ENCODE data around the gene SLC25A5.

The SLC25A5 gene

DNA sequence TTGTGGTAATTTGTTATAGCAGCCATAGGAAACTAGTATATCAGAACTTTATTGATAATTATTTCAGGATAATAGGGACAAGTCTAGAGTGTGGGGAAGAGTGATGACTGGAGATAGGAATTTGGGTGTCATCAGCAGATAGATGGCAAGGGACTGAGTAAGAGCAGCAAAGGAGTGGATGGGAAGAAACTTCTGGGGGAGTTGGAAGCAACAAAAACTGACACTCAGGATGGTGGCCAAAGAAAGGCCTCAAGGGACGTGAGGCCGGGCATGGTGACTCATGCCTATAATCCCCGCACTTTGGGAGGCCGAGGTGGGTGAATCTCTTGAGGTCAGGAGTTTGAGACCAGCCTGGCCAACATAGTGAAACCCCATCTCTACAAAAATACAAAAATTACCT lies 9.1 kb upstream of the SLC25A5 start:
- no peaks in the 10 kb centered on the region for H3K9me3 Mint-ChIP-seq
- H3K27ac Mint-ChIP-seq = no peak overlapping the region
- no peak for ATAC-seq (replicated peaks)

DNA sequence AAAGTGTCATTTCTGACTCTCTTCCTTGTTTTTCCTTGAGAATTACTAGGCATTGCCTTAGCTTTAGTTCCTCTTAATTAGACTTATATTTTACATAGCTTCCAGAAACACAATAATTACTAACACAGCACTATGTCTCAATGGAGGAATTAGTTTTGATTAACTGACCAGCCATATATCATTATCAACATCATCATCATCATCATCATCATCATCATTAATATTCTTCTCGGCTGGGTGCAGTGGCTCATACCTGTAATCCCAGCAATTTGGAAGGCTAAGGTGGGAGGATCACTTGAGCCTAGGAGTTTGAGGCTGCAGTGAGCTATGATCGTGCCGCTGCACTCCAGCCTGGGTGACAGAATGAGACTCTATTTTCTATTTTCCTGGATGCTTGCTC lies 2.7 kb upstream of the SLC25A5 start:
- Mint-ChIP-seq H3K4me1 (ENCODE audit: low read depth in 2 of 2) (peaks cover 0 to 6% of the 10 kb centered on the region in 2 donors), H3K27me3 (no peaks in the 10 kb centered on the region), H3K4me3 (no peak overlapping the region), H3K36me3 (ENCODE audit: insufficient read depth) (peaks cover 20% of the 10 kb centered on the region), H3K9me3 (no peaks in the 10 kb centered on the region), H3K27ac (no peak overlapping the region)
- ATAC-seq (replicated peaks) = no peak
- DNase-seq = no peak

More for the DNA sequence above, 9.1 kb upstream of the SLC25A5 start:
- no peaks in the 10 kb centered on the region for H3K36me3 Mint-ChIP-seq (ENCODE audit: insufficient read depth)
- no peak for DNase-seq
- H3K4me3 Mint-ChIP-seq = no peak overlapping the region
- no peaks in the 10 kb centered on the region for H3K27me3 Mint-ChIP-seq
- H3K4me1 Mint-ChIP-seq (ENCODE audit: low read depth in 2 of 2) = peaks cover 0 to 5% of the 10 kb centered on the region in 2 donors

GRCh38 chrX:119466970-119467369 lies 1.3 kb upstream of the SLC25A5 start:
- Mint-ChIP-seq H3K27ac (no peak overlapping the region), H3K4me1 (ENCODE audit: low read depth in 2 of 2) (peaks cover 0 to 6% of the 10 kb centered on the region in 2 donors), H3K36me3 (ENCODE audit: insufficient read depth) (peaks cover 33% of the 10 kb centered on the region), H3K27me3 (no peaks in the 10 kb centered on the region), H3K4me3 (no peak overlapping the region), H3K9me3 (no peaks in the 10 kb centered on the region)
- ATAC-seq (replicated peaks) = no peak
- DNase-seq = no peak

- ATAC-seq (replicated peaks) = no peak
- H3K27ac Mint-ChIP-seq = no peak overlapping the region
- peaks cover 33% of the 10 kb centered on the region for H3K36me3 Mint-ChIP-seq (ENCODE audit: insufficient read depth)
- DNase-seq = no peak
- no peak overlapping the region for H3K4me3 Mint-ChIP-seq
- peaks cover 0 to 6% of the 10 kb centered on the region in 2 donors for H3K4me1 Mint-ChIP-seq (ENCODE audit: low read depth in 2 of 2)
- H3K9me3 Mint-ChIP-seq = no peaks in the 10 kb centered on the region
- H3K27me3 Mint-ChIP-seq = no peaks in the 10 kb centered on the region
These were observed 811 bp upstream of the SLC25A5 start for GRCh38 chrX:119467433-119467832.

DNA sequence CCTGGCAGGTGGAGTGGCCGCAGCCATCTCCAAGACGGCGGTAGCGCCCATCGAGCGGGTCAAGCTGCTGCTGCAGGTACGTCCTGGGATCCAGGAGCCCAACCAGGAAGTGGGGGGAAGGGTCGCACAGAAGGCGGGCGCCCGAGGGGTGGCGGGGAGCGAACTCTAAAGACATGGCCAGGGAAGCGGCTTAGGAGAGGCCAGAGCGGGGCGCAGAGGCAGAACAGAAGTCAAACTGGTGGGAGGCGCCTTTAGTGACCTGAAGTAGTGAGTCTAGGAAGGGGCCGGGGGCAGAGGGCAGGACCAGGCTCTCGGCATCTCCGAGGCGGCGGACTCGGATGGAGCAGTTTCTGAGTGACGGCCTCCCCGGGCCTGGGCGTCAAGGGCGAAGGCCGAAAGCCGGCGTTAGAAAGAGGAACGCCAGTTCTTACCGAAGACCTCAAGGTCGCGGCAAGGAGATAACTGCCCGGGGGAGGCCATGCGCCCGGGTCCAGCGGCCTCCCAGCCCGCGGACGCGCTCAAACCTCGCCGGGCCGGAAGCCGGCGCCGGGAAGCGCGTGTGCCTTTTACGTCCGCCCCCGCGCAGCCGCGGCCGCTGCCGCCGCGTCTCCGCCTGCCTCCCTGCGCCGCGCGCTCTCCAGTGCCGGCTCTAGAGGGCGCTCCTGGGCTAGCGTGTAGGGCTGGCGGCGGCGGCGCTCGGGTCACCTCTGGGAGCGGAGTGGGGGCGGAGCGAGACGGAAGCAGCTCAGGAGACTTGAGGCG lies 488 bp downstream of the SLC25A5 start:
- Mint-ChIP-seq H3K27ac (peak overlapping the region; percentile 86 to 93), H3K4me1 (ENCODE audit: low read depth in 2 of 2) (peaks cover 0 to 6% of the 10 kb centered on the region in 2 donors)

GRCh38 chrX:119469313-119469635 lies 1.0 kb downstream of the SLC25A5 start:
- H3K27me3 Mint-ChIP-seq = no peaks in the 10 kb centered on the region
- H3K9me3 Mint-ChIP-seq = no peaks in the 10 kb centered on the region
- no peak for DNase-seq
- H3K36me3 Mint-ChIP-seq (ENCODE audit: insufficient read depth) = peaks cover 33% of the 10 kb centered on the region
- peak overlapping the region; percentile 86 to 93 for H3K27ac Mint-ChIP-seq
- peaks cover 0 to 6% of the 10 kb centered on the region in 2 donors for H3K4me1 Mint-ChIP-seq (ENCODE audit: low read depth in 2 of 2)
- ATAC-seq (replicated peaks) = no peak
- H3K4me3 Mint-ChIP-seq = peak overlapping the region; percentile 90 to 91

More for the DNA sequence above, 488 bp downstream of the SLC25A5 start:
- H3K9me3 Mint-ChIP-seq = no peaks in the 10 kb centered on the region
- H3K36me3 Mint-ChIP-seq (ENCODE audit: insufficient read depth) = peaks cover 33% of the 10 kb centered on the region
- peak overlapping the region; percentile 90 to 91 for H3K4me3 Mint-ChIP-seq
- DNase-seq (peak; percentile 83 to 87 (median 85)), ATAC-seq (replicated peaks) (peak; percentile 73)
- no peaks in the 10 kb centered on the region for H3K27me3 Mint-ChIP-seq

GRCh38 chrX:119474615-119475388 lies 6.6 kb downstream of the SLC25A5 start:
- ATAC-seq (replicated peaks) = no peak
- H3K9me3 Mint-ChIP-seq = no peaks in the 10 kb centered on the region
- H3K4me1 Mint-ChIP-seq (ENCODE audit: low read depth in 2 of 2) = no peaks in the 10 kb centered on the region
- no peak overlapping the region for H3K4me3 Mint-ChIP-seq
- DNase-seq = no peak
- H3K36me3 Mint-ChIP-seq (ENCODE audit: insufficient read depth) = peaks cover 20% of the 10 kb centered on the region
- H3K27ac Mint-ChIP-seq = no peak overlapping the region
- no peaks in the 10 kb centered on the region for H3K27me3 Mint-ChIP-seq

- Mint-ChIP-seq H3K36me3 (ENCODE audit: insufficient read depth) (peaks cover 14% of the 10 kb centered on the region), H3K4me3 (no peak overlapping the region), H3K27ac (no peak overlapping the region), H3K27me3 (no peaks in the 10 kb centered on the region), H3K9me3 (no peaks in the 10 kb centered on the region), H3K4me1 (ENCODE audit: low read depth in 2 of 2) (no peaks in the 10 kb centered on the region)
- no peak for DNase-seq
- no peak for ATAC-seq (replicated peaks)
These were observed 7.3 kb downstream of the SLC25A5 start for GRCh38 chrX:119475389-119476101.

DNA sequence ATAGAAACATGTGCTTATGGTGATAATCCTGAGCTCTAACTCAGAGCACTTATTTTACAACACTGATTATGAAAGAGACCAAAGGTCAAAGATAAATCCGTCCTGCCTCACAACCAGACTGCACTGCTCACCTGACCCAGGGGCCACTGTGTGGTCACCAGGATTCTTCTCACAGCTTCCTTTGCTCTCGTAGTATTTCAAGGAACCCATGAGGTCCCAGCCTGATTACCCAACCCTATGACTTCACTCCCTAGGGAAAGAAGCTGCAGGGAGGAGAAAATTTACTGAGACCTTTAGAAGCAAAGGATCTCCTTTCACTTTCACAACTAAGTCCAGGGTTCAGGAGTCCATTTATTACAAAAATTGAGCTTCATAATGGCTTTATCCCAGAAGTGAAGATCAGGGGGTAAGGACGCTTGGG lies 9.6 kb downstream of the SLC25A5 start:
- peaks cover 3 to 4% of the 10 kb centered on the region in 2 donors for H3K4me1 Mint-ChIP-seq (ENCODE audit: low read depth in 2 of 2)
- ATAC-seq (replicated peaks) (no peak), DNase-seq (no peak)
- no peaks in the 10 kb centered on the region for H3K36me3 Mint-ChIP-seq (ENCODE audit: insufficient read depth)
- H3K27me3 Mint-ChIP-seq = no peaks in the 10 kb centered on the region
- no peak overlapping the region for H3K4me3 Mint-ChIP-seq
- no peaks in the 10 kb centered on the region for H3K9me3 Mint-ChIP-seq
- no peak overlapping the region for H3K27ac Mint-ChIP-seq

DNA sequence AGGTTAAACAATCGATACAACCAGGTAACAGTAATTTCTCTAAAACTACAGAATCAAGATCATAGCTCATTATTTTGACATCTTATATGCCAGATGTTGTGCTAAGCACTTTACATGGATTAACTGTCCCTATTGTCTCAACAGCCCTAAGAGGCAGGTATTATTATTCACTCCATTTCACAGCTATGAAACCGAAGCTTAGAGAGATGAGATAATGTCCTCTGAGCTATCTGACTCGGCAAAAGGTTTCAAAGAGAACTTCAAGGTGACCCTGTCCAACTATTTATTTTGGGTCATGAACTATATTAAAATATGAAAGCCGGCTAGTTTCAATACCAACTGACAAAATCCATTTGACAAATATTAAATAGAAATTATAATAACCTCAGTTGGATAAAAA lies 10.3 kb downstream of the SLC25A5 start:
- Mint-ChIP-seq H3K4me3 (no peak overlapping the region), H3K36me3 (ENCODE audit: insufficient read depth) (no peaks in the 10 kb centered on the region), H3K27ac (no peak overlapping the region), H3K4me1 (ENCODE audit: low read depth in 2 of 2) (peaks cover 6 to 7% of the 10 kb centered on the region in 2 donors), H3K27me3 (no peaks in the 10 kb centered on the region), H3K9me3 (no peaks in the 10 kb centered on the region)
- ATAC-seq (replicated peaks) = no peak
- DNase-seq = no peak

DNA sequence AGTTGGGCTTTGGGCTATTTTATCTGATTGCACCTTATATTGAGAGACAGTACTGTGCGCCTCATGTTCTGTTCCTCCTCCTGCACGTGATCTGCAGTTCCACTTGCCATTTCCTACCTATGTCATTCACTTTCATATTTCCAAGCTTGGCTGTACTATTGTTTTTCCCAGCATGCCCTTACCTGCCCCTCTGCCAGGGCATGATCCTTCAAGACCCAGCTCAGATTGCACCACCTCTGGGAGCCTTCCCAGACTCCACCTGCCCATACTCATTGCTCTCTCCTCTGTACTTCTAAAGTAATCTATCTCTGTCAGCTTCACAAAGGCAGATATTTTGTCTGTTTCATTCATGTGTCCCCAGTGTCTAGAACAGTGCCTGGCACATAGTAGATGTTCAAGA lies 11.6 kb downstream of the SLC25A5 start:
- Mint-ChIP-seq H3K4me3 (no peak overlapping the region), H3K9me3 (no peaks in the 10 kb centered on the region), H3K36me3 (ENCODE audit: insufficient read depth) (no peaks in the 10 kb centered on the region), H3K4me1 (ENCODE audit: low read depth in 2 of 2) (peaks cover 6 to 7% of the 10 kb centered on the region in 2 donors), H3K27me3 (no peaks in the 10 kb centered on the region), H3K27ac (no peak overlapping the region)
- no peak for ATAC-seq (replicated peaks)
- no peak for DNase-seq

DNA sequence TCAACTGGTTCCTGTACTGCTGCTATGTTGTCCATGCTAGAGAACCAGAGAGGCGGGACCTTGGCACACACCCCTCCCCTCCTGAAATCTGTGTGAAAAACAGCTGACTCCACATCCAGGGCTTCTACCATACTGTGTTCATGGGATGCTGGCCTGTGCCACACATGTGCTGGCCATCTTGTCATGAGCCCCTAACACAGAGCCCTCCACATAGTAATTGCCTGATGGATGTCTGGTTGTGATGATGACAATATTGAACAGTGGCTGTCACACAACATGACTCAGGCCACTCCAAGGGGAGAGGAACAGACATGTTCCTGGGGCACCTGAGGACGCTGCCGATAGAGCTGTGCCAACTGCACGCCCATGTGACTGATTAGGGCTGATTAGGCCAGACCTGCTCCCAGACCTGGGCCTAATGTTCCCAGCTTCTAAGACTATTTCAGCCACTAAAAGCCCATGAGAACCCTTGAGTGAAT lies 13.1 kb downstream of the SLC25A5 start:
- H3K4me3 Mint-ChIP-seq = no peak overlapping the region
- no peak for ATAC-seq (replicated peaks)
- no peak for DNase-seq
- H3K27ac Mint-ChIP-seq = no peak overlapping the region
- no peaks in the 10 kb centered on the region for H3K9me3 Mint-ChIP-seq
- peaks cover 6 to 7% of the 10 kb centered on the region in 2 donors for H3K4me1 Mint-ChIP-seq (ENCODE audit: low read depth in 2 of 2)
- no peaks in the 10 kb centered on the region for H3K27me3 Mint-ChIP-seq
- no peaks in the 10 kb centered on the region for H3K36me3 Mint-ChIP-seq (ENCODE audit: insufficient read depth)

DNA sequence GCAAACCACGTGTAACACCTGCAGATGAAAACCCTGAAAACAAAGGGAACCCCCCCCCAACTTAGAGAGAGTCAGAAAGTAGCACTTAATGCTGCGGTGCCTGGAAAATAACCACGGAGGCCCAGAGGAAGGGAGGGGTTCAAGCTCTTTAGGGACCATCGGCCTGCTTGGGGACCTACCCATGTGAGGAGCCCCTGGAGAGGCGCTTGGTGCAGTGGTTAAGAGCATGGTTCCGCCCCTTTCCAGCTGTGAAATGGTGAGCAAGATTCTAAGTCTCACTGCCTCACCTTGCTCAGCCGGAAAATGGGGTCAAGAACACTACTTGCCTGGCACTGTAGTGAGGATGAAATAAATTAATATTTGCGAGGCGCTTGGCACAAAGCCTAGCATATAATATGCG lies 13.8 kb downstream of the SLC25A5 start:
- no peak for ATAC-seq (replicated peaks)
- H3K4me1 Mint-ChIP-seq (ENCODE audit: low read depth in 2 of 2) = peaks cover 6 to 7% of the 10 kb centered on the region in 2 donors
- no peak overlapping the region for H3K27ac Mint-ChIP-seq
- peak overlapping the region; percentile 72 to 76 for H3K4me3 Mint-ChIP-seq
- DNase-seq = no peak
- no peaks in the 10 kb centered on the region for H3K27me3 Mint-ChIP-seq
- H3K9me3 Mint-ChIP-seq = no peaks in the 10 kb centered on the region
- H3K36me3 Mint-ChIP-seq (ENCODE audit: insufficient read depth) = no peaks in the 10 kb centered on the region

All from effector memory CD8-positive, alpha-beta T cell (primary cell).